NCI-H345 treated with DMSO at 0.1 percent for 48 hours (cell line): ENCODE data around the gene TNS1.

Source experiments
- DNase-seq: peaks from one replicate; lab custom pipeline; 2025; ENCODE audit not compliant: unreplicated experiment; lab: John Stamatoyannopoulos, UW

Gene TNS1

GRCh38 chr2:217752714-217753459 lies 249.9 kb downstream of the TNS1 start:
- DNase-seq: no peak

- no peak for DNase-seq
Measured at GRCh38 chr2:217751952-217752351, 250.8 kb downstream of the TNS1 start.

GRCh38 chr2:217751192-217751591 lies 251.6 kb downstream of the TNS1 start:
- DNase-seq: no peak
